ENCODE measurements around the gene SLC35F3.

The SLC35F3 gene

GRCh38 chr1:234007684-234008083 lies 103.2 kb downstream of the SLC35F3 start:
- H3K4me3 ChIP-seq (ENCODE audit: low read length) = no peak overlapping the region
- DNase-seq (ENCODE audit: low read depth, low spot score) = no peak

GRCh38 chr1:234008591-234008990 lies 104.1 kb downstream of the SLC35F3 start:
- DNase-seq (ENCODE audit: low read depth, low spot score) = no peak
- no peak overlapping the region for H3K4me3 ChIP-seq (ENCODE audit: low read length)

- no peak overlapping the region for H3K4me3 ChIP-seq (ENCODE audit: low read length)
- DNase-seq (ENCODE audit: low read depth, low spot score) = no peak
Observed at GRCh38 chr1:234009668-234010067, 105.2 kb downstream of the SLC35F3 start.

- no peak overlapping the region for H3K4me3 ChIP-seq (ENCODE audit: low read length)
- DNase-seq (ENCODE audit: low read depth, low spot score) = no peak
Observed at GRCh38 chr1:234014208-234014607, 109.7 kb downstream of the SLC35F3 start.

DNA sequence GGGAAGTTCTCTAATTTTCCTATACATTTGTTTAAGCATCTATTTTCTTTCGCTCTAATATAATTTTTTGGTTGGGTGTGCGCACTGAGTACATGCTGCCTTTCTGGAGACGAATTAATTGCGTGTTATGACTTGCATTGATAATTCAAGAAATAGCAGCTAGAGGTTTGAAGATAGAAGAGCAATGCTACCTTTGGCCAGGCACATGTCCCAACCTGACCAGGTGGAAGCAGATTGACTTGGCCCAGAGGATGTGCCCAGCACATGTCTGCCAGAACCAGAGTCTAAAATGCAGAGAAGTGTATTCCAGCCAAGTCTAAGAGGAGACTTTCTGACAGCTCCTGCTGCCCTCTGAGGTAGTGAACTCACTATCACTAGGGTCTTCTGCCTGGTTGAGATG lies 114.3 kb downstream of the SLC35F3 start:
- DNase-seq (ENCODE audit: low read depth, low spot score) = no peak
- no peak overlapping the region for H3K4me3 ChIP-seq (ENCODE audit: low read length)

GRCh38 chr1:234019387-234019786 lies 114.9 kb downstream of the SLC35F3 start:
- no peak for DNase-seq (ENCODE audit: low read depth, low spot score)
- H3K4me3 ChIP-seq (ENCODE audit: low read length) = no peak overlapping the region

GRCh38 chr1:234022302-234022701 lies 117.8 kb downstream of the SLC35F3 start:
- H3K4me3 ChIP-seq (ENCODE audit: low read length) = no peak overlapping the region
- DNase-seq (ENCODE audit: low read depth, low spot score) = no peak

GRCh38 chr1:234039603-234040002 lies 135.1 kb downstream of the SLC35F3 start:
- H3K4me3 ChIP-seq (ENCODE audit: low read length) = no peak overlapping the region
- DNase-seq (ENCODE audit: low read depth, low spot score) = no peak

- peak; percentile 44 for DNase-seq (ENCODE audit: low read depth, low spot score)
- H3K4me3 ChIP-seq (ENCODE audit: low read length) = no peak overlapping the region
Observed at GRCh38 chr1:234040446-234041317, 136.2 kb downstream of the SLC35F3 start.

DNA sequence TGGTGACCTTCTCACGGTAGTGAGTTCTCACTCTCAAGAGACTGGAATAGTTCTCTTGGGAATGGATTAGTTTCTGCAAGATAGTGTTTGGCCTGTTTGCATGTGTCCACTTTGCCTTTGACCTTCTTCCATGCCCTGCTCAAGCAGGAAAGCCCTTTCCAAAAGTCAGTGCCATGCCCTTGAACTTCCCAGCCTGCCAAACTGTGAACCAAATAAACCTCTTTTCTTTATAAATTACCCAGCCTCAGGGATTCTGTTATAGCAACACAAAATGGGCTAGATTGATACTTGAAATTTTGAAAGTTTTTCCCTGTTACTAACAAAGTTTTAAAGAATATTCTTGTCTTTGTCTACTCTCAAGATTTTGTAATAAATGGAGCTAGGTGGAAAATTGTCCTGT lies 139.6 kb downstream of the SLC35F3 start:
- DNase-seq (ENCODE audit: low read depth, low spot score) = no peak
- H3K4me3 ChIP-seq (ENCODE audit: low read length) = no peak overlapping the region

- no peak overlapping the region for H3K4me3 ChIP-seq (ENCODE audit: low read length)
- DNase-seq (ENCODE audit: low read depth, low spot score) = no peak
Observed at GRCh38 chr1:234047123-234047522, 142.6 kb downstream of the SLC35F3 start.

- H3K4me3 ChIP-seq (ENCODE audit: low read length) = no peak overlapping the region
- DNase-seq (ENCODE audit: low read depth, low spot score) = no peak
Observed at GRCh38 chr1:234062166-234062565, 157.7 kb downstream of the SLC35F3 start.

DNA sequence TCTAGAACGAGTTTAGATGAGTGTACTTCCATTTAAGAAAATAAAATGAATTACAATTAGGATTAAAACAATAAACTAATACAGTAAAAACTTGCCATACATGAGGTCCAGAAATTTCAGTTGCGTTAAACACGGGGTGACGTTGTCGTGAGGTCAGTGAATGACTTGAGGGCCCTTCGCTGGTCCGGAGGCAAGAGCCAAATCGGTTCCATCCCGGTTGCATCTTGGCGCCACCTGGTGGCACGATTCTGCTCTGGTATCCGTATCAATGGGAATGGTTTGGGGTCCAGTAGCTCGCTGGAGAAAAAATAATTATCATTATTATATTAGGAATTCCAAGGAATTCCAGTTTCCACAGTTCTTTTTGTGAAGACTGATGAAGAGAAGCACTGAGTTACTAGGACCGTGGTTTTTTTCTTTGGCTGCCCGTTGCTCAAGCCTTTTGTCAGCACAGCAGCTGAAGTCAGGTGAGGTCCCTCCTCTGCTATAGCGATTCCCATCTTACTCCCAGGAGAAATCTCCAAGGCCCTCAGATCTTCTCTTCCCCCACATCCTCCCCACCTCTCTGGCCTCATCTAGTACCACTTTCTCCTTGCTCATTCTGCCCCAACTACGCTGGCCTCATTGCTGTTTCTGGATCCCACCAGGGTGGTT lies 161.4 kb downstream of the SLC35F3 start:
- no peak overlapping the region for H3K4me3 ChIP-seq (ENCODE audit: low read length)
- DNase-seq (ENCODE audit: low read depth, low spot score) = peak; percentile 10

GRCh38 chr1:234067581-234068337 lies 163.3 kb downstream of the SLC35F3 start:
- no peak overlapping the region for H3K4me3 ChIP-seq (ENCODE audit: low read length)
- no peak for DNase-seq (ENCODE audit: low read depth, low spot score)

DNA sequence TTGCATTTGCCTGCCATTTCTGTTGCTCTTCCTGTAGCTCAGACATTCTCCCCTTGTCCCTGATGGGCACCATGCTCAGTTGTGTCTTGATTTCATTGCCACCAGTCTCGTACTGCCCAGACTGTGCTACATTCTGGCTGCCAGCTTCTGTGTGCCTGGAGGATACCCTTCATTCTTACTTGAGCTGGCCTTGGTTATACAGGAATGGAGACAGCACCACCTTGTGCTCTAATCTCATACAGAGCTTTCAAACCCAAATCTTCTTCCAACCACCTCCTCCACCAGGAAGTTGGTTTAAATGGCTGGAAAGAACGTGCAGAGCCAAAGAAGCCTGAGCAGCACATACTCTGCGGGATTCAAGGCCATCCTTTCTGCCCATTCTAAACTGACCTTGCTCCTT lies 165.3 kb downstream of the SLC35F3 start:
- no peak overlapping the region for H3K4me3 ChIP-seq (ENCODE audit: low read length)
- no peak for DNase-seq (ENCODE audit: low read depth, low spot score)

DNA sequence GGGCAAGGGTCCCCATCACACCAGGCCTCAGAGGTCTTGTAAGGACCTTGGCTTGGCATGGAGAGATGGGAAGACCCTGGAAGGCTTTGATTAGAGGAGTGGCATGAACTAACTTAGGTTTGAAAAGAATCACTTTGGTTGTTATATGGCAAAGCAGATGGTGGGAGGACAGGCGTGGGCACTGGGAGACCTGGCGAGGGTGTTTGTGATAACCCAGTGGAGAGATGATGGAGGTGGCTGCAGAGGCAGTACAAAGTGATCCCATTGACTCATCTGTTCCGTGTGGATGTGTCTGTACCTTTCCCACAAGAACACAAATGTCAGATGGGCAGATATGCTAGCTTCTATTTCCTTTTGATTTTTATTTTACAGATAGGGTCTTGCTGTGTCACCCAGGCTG lies 168.3 kb downstream of the SLC35F3 start:
- H3K4me3 ChIP-seq (ENCODE audit: low read length) = no peak overlapping the region
- DNase-seq (ENCODE audit: low read depth, low spot score) = no peak

GRCh38 chr1:234078143-234078542 lies 173.7 kb downstream of the SLC35F3 start:
- DNase-seq (ENCODE audit: low read depth, low spot score) = no peak
- H3K4me3 ChIP-seq (ENCODE audit: low read length) = no peak overlapping the region

DNA sequence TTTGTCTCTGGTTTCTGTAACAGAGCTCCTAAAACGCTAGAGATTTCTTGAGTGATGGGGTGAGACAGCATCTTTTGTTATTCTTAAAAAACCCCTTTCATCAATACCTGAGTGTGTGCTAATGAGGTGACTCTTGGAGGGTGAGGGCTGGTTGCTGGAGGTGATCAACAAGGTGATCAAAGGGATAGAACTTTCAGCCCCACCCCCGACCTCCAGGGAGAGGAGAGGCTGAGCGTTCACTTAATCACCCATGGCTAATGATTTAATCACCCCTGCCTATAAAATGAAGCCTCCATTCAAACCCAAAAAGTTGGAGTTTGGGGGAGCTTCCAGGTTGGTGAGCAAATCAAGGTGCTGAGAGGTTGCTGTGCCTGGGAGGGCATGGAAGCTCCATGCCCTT lies 175.4 kb downstream of the SLC35F3 start:
- DNase-seq (ENCODE audit: low read depth, low spot score) = no peak
- no peak overlapping the region for H3K4me3 ChIP-seq (ENCODE audit: low read length)

- H3K4me3 ChIP-seq (ENCODE audit: low read length) = no peak overlapping the region
- no peak for DNase-seq (ENCODE audit: low read depth, low spot score)
Observed at GRCh38 chr1:234083460-234083859, 179.0 kb downstream of the SLC35F3 start.

GRCh38 chr1:234089396-234089795 lies 184.9 kb downstream of the SLC35F3 start:
- DNase-seq (ENCODE audit: low read depth, low spot score) = no peak

More at GRCh38 chr1:234089396-234089795, 184.9 kb downstream of the SLC35F3 start:
- H3K4me3 ChIP-seq (ENCODE audit: low read length) = no peak overlapping the region

Measured in Jurkat, Clone E6-1 (cell line).